BE2C (cell line): ENCODE data around the gene MCC.

Source experiments
- DNase-seq: peaks from one replicate; pipeline ENCODE4 v3.0.0-alpha.2; 2020
- H3K27me3 ChIP-seq: fragments of 250-450 bp; sonication (Bioruptor Pico); 2 replicates; pipeline ENCODE4 v1.5.1; 2020; ENCODE audit warnings: mild to moderate bottlenecking
- H3K36me3 ChIP-seq: fragments of 250-450 bp; sonication (Bioruptor Pico); 2 replicates; pipeline ENCODE4 v1.5.1; 2020; ENCODE audit warnings: mild to moderate bottlenecking
- H3K4me1 ChIP-seq: fragments of 250-450 bp; sonication (Bioruptor Pico); 2 replicates; pipeline ENCODE4 v1.5.1; 2020
- H3K4me3 ChIP-seq: 2 replicates; pipeline ENCODE4 v1.5.1; 2011; ENCODE audit warnings: low read depth, low read length
- H3K9me3 ChIP-seq: fragments of 250-450 bp; sonication (Bioruptor Pico); 2 replicates; pipeline ENCODE4 v1.5.1; 2020
- TF ChIP-seq, protein P1 (sequence below): IDR thresholded peaks from 2 replicates; pipeline ENCODE4 v1.5.1; 2012; ENCODE audit warnings: mild to moderate bottlenecking, low read depth, low read length

Gene MCC

DNA sequence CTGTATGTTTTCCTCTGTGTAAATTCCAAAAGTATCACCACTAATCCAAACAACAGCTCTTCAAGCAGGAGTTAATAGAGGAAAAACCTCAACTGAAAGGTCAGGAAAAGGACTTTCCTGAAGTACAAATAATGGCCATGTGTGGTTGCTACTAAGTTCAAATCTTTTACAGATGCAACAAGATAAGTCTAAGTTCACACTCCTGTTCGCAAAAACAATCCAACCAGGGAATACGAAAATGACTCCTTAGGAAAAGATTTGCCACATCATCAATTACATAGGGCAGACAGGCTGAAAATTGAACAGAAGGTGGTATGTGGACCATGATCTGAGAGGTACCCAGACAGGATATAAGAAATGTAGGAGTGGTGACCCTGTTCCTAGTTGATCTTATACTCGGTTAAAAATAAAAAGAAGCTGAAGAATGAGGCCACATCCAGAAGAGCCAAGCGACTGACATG lies 263.6 kb downstream of the MCC start:
- H3K27me3 ChIP-seq, result no peaks in the 10 kb centered on the region
- TF ChIP-seq, protein P1, sequence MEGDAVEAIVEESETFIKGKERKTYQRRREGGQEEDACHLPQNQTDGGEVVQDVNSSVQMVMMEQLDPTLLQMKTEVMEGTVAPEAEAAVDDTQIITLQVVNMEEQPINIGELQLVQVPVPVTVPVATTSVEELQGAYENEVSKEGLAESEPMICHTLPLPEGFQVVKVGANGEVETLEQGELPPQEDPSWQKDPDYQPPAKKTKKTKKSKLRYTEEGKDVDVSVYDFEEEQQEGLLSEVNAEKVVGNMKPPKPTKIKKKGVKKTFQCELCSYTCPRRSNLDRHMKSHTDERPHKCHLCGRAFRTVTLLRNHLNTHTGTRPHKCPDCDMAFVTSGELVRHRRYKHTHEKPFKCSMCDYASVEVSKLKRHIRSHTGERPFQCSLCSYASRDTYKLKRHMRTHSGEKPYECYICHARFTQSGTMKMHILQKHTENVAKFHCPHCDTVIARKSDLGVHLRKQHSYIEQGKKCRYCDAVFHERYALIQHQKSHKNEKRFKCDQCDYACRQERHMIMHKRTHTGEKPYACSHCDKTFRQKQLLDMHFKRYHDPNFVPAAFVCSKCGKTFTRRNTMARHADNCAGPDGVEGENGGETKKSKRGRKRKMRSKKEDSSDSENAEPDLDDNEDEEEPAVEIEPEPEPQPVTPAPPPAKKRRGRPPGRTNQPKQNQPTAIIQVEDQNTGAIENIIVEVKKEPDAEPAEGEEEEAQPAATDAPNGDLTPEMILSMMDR, result no peak
- DNase-seq, result no peak
- no peaks in the 10 kb centered on the region; the same call in 1 of the 2 replicates for H3K36me3 ChIP-seq
- peaks cover 24% of the 10 kb centered on the region for H3K4me1 ChIP-seq
- H3K9me3 ChIP-seq, result no peaks in the 10 kb centered on the region; the same call in 1 of the 2 replicates
- no peak overlapping the region for H3K4me3 ChIP-seq

DNA sequence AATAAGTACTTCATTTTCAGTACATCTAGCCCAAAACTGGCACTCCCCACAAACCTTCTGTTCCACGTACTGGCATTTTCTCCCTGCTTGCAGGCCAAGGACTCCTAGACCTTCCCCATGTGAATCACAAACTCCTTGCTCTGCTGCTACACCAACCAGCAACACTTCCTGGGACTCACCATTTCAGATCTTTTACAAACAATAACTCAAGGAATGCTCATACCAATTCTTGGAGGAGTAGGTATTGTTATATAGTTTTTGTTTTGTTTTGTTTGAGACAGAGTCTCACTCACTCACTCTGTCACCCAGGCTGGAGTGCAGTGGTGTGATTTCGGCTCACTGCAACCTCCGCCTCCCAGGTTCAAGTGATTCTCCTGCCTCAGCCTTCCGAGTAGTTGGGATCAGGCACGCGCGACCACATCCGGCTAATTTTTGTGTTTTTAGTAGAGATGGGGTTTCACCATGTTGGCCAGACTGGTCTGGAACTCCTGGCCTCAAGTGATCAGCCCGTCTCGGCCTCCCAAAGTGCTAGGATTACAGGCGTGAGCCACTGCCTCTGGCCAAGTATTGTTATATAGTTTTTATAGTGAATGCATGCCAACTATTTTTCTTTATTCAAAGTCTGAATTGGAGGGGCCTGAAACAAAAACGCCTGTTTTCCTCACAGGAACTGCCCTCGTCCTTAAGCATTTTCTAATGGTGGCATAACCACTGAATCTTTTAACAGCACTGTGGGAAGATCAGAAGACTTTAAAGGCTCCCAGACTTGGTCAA lies 264.2 kb downstream of the MCC start:
- TF ChIP-seq, protein P1, result no peak
- peaks cover 27% of the 10 kb centered on the region for H3K4me1 ChIP-seq
- no peaks in the 10 kb centered on the region for H3K27me3 ChIP-seq
- no peaks in the 10 kb centered on the region; the same call in 1 of the 2 replicates for H3K9me3 ChIP-seq
- H3K36me3 ChIP-seq, result no peaks in the 10 kb centered on the region; the same call in 1 of the 2 replicates
- no peak for DNase-seq
- no peak overlapping the region for H3K4me3 ChIP-seq

DNA sequence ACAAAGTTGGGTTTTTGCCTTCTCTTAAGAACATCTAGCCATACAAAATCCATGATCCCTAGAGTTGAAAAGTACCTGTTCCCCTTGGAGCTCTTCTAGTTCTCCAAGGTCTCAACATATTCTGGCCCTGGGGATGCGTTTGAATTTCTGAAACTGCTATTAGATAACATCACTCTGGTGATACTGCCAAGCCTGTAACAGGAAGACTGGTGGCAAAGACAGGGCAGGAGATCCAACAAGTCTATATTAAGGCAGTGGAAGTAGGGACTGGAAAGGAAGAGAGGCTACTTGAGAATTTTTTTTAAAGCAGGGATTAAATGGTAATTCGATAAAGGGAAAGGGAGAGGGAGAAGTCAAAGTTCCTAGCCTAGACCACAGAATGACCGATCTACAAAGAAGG lies 264.9 kb downstream of the MCC start:
- TF ChIP-seq, protein P1, result no peak
- Histone ChIP-seq H3K4me3 (no peak overlapping the region), H3K27me3 (no peaks in the 10 kb centered on the region), H3K36me3 (no peaks in the 10 kb centered on the region; the same call in 1 of the 2 replicates), H3K9me3 (no peaks in the 10 kb centered on the region; the same call in 1 of the 2 replicates), H3K4me1 (peaks cover 28% of the 10 kb centered on the region)
- no peak for DNase-seq

DNA sequence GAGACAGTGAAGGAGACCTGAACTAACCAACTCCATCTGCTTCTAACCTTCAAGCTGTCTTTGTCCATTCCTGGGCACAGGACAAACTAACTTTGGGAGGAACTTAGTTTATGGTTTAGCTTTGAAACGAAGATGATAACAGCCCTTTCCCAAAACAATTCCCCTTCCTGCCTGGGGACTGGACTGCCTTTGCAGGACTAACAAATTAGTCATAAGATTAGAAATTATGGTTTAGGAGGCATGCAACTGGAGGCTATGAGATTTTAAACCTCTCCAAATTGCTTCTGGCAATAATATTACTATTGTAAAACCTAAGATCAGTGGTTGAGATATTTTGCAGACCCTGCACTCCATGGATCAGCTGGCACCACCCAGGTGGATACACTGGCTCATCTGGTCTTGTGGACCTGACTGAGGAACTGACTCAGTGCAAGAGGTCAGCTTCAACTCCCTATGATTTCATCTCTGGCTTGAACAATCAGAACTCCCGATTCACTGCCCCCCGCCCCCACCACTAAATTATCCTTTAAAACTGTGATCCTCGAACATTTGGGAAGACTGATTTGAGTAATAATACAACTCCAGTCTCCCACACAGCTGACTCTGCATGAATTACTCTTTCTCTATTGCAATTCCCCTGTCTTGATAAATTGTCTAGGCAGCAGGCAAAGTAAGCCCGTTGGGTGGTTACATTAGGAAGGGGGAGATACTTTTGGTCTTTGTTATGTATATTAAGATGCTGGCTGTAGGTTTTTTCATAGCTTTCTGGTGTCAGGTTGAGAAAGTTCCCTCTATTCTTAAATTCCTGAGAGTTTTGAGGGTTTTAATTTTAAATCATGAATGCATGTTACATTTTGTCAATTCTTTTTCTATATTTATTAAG lies 266.7 kb downstream of the MCC start:
- H3K27me3 ChIP-seq, result no peaks in the 10 kb centered on the region
- H3K36me3 ChIP-seq, result no peaks in the 10 kb centered on the region; the same call in 1 of the 2 replicates
- no peak for DNase-seq
- no peak overlapping the region for H3K4me3 ChIP-seq
- no peaks in the 10 kb centered on the region; the same call in 1 of the 2 replicates for H3K9me3 ChIP-seq
- TF ChIP-seq, protein P1, result no peak
- H3K4me1 ChIP-seq, result peaks cover 33% of the 10 kb centered on the region

DNA sequence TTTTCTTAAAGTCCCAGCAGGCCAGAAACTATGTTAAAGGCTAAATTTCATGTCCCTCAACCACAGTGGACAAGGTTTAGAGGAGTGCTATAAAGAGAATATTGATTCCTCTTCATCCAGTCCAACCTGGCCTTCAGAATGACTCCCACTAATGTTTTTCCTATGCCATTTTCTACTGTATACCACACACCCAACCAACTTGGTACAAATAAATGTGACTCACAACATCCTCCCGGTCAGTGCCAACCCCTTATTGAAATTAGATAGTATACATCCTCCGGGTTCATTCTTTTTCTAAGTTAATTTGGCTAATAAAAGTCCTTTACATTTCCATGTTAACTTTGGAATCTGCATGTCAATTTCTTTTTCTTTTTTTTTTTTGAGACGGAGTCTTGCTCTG lies 268.6 kb downstream of the MCC start:
- H3K4me1 ChIP-seq, result peaks cover 28% of the 10 kb centered on the region
- TF ChIP-seq, protein P1, result no peak
- H3K36me3 ChIP-seq, result no peaks in the 10 kb centered on the region; the same call in 1 of the 2 replicates
- H3K4me3 ChIP-seq, result no peak overlapping the region
- H3K9me3 ChIP-seq, result no peaks in the 10 kb centered on the region
- no peak for DNase-seq
- no peaks in the 10 kb centered on the region for H3K27me3 ChIP-seq
